NCI-H2107 treated with DMSO at 0.1 percent for 48 hours (cell line): ENCODE data around the gene HPRT1.
"Not testable (repeated sequence)": the region's sequence is repeated elsewhere in the genome, so short reads cannot be mapped to it uniquely, and the experiment has no call there.

ENCODE experiments used
- DNase-seq: peaks from one replicate; lab custom pipeline; 2025; ENCODE audit not compliant: unreplicated experiment; lab: John Stamatoyannopoulos, UW

HPRT1 gene, protein sequence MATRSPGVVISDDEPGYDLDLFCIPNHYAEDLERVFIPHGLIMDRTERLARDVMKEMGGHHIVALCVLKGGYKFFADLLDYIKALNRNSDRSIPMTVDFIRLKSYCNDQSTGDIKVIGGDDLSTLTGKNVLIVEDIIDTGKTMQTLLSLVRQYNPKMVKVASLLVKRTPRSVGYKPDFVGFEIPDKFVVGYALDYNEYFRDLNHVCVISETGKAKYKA

DNA sequence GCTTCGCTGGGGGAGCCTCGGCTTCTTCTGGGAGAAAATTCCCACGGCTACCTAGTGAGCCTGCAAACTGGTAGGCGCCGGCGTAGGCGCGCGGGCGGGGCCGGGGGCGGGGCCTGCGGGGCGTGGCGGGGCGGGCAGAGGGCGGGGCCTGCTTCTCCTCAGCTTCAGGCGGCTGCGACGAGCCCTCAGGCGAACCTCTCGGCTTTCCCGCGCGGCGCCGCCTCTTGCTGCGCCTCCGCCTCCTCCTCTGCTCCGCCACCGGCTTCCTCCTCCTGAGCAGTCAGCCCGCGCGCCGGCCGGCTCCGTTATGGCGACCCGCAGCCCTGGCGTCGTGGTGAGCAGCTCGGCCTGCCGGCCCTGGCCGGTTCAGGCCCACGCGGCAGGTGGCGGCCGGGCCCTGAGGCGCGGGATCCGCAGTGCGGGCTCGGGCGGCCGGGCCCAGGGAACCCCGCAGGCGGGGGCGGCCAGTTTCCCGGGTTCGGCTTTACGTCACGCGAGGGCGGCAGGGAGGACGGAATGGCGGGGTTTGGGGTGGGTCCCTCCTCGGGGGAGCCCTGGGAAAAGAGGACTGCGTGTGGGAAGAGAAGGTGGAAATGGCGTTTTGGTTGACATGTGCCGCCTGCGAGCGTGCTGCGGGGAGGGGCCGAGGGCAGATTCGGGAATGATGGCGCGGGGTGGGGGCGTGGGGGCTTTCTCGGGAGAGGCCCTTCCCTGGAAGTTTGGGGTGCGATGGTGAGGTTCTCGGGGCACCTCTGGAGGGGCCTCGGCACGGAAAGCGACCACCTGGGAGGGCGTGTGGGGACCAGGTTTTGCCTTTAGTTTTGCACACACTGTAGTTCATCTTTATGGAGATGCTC lies at the start of gene HPRT1:
Gene HPRT1 (plus strand): TSS at position 161 of the 857 bp plus-strand sequence. CDS start 147 bp downstream, at position 308.
- DNase-seq: peak; percentile 65

DNA sequence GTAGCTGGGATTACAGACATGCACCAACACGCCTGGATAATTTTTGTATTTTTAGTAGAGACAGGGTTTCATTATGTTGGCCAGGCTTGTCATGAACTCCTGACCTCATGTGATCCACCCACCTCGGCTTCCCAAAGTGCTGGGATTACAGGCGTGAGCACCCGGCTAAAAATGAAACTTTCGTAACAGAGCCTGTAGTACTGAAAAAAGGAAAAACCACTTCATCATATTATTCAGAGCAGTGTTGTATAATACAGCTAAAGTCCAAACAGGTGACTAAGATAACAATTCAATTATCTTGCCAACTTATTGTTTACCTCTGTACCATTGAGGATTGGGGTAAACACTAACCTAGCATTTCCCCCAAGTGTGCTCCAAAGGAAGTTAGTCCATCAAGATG lies 43.9 kb upstream of the HPRT1 start:
- DNase-seq: no peak

DNA sequence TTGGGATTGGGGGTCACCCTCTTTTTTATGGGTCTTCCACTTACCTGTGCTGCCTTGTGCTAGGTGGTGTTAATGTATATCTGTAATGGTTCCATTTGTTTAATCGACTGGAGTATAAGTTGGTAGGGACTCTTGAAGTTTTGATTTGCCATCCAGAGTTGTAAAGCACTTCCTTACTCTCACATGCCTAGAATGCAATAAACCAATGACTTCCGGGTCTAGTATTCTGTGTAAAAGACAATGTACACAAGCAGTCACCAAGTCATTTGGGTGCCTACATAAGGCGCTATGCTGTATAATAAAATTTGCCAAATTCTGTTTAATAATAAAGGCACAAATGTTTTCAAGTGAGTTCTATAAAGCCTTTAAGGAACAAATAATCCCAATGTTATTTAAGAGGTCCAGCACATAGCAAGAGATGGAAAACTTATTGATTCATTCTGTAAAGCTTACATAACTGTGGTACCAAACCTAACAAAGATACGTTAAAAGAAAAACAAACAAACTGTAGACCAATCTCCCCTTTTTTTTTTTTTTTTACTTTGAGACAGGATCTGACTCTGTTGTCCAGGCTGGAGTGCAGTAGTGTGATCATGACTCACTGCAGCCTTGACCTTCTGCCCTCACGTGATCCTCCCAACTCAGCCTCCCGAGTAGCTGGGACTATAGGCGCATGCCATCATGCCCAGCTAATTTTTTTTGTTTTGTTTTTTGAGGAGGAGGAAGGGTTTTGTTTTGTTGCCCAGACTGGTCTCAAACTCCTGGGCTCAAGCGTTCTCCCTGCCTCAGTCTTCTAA lies 41.5 kb upstream of the HPRT1 start:
- no peak for DNase-seq

DNA sequence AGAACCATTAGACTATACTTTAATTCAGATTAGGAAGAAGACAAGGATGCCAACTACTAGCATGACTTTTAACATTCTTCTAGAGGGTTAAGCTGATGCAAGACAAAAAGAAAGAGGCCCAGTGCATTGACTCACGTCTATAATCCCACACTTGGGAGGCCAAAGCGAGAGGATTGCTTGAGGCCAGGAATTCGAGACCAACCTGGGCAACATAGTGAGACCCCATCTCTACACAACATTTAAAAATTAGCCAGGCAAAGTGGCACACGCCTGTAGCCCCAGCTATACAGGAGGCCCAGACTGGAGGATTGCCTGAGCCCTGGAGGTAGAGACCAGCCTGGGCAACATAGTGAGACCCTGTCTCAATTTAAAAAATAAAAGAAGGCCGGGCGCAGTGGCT lies 40.2 kb upstream of the HPRT1 start:
- no peak for DNase-seq

DNA sequence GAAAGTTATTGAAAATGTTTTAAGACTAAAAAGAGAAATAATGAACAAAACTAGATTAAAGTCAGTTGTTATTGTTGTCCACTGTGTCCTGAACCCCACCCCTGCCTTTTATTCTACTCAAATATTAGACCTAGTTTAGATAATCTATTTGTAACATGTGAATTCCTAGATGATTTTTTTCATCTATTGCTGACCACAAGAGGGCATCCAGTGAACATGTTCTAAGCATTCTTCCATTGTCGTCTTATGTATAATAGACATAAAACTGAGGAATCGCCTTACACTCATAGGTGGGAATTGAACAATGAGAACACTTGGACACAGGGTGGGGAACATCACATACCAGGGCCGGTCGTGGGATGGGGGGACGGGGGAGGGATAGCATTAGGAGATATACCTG lies 36.4 kb upstream of the HPRT1 start:
- peak; percentile 29 for DNase-seq

DNA sequence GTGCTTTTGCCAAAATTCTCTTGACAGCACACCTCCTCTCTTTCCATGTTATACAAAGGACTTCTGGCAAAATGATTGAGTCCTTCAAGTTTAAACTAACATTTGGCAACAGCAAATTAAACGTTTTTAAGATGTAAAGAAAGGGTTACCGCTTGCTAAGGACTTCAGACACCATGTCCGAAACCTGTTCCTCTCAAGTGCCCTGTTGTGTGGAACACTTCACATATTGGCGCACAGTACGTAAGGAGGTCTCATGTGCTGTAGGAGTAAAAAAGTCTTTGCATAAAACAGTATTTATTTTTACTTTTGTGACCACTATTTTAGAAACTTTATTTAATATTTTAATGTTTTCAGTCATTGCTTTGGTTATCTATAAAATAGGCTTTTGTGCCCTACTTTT lies 33.7 kb upstream of the HPRT1 start:
- DNase-seq: no peak

DNA sequence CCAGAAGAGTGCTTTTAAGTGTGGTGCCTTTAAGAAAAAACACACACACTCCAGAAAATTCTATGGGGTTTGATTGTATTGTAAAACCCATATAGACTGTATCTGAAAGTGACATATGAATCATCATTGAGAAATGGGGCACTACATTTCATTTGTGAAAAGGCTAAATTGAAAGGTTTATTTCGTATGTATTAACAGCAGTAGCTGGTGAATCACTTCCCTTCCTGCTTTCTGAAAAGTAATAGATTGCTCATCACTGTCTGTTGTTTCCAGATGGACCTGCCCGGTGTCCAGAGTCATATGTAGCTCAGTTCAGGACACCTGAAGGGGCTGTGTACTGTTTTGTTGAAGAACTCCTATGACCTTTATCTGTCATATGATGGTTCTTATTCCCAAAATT lies 28.1 kb upstream of the HPRT1 start:
- DNase-seq: no peak

DNA sequence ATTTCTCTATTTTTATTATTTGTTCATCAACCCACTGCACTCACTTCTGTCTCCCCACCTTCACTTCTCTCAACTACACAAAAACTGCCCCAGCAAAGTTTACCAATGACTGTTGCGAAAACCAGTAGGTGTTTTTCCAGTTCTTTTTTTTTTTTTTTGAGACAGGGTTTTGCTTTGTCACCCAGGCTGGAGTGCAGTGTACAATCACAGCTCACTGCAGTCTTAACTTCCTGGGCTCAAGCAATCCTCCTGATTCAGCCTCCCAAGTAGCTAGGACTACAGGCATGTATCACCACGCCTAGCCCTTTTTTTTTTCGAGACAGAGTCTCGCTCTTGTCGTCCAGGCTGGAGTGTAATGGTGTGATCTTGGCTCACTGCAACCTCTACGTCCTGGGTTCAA lies 24.1 kb upstream of the HPRT1 start:
- no peak for DNase-seq

DNA sequence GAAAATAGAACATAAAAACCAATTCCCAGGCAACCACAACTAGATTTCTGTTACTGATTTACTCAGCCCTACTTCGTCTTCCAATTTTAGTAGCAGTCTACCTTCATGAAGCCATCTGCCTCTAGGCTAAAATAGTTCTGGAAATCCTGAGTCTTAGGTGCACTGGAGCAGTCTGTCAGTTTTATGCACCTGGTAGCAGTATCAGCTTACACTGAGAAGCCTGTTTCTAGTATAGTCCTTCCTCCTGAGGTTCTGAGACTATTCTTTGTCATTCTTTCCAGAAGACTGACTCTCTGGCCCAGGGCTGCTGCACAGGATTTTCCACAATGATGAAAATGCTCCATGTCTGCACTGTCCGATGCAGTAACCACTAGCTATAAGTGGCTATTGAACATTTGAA lies 16.9 kb upstream of the HPRT1 start:
- DNase-seq: peak; percentile 60

DNA sequence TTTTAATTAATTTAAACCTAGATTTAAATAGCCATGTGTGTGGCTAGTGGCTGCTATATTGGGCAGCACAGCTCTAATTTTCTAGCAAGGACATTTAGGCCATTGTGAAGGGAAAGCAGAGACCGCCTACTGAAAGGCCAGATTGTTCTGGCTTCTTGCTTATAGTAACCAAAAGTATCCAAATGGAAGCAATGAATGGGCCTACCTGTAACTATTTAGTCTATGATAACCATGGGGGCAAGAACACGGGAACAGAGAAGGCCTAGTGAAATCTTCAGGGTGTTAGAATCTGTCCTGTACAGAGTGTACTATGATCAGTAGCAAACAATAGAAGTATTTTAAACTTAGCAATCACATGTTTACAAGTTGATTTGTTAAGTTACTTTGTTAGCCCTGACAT lies 16.5 kb upstream of the HPRT1 start:
- DNase-seq: no peak

DNA sequence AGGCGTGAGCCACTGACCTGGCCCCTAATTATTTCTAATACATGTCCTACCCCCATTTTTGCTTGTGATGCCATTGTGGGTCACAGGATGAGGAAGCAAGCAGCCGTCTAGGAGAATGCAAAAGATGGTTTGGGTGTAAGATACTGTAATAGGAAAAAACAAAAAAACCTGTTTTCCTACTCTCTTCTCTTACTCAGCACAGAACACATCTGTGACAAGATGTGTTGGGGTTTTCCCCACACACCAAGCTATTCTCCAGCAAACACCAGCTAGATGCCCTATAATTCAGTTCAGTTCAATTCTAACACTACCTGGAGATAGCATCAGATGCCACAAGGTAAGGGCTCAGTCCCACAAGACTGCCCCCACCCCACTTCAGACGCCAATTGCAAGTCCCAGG lies 15.3 kb upstream of the HPRT1 start:
- no peak for DNase-seq

DNA sequence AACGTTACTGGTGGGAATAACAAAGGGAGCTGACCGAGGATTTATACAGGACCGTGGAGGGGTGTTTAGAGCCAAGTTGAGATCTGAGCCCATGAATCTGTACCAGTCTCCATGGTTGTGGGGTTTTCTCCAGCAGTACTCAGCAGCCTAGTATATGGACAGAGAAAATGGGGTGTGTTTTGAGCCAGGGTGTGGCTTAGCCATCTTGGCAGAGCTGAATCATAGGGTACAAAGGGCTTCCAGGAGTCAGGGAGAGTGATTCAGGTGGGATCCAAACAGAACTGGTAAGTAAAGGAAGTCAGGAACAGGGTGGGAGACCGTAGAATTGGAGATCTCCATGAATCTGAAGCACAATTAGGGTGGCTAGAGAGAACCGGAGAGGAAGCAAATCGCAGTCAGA lies 7.4 kb upstream of the HPRT1 start:
- DNase-seq: no peak

DNA sequence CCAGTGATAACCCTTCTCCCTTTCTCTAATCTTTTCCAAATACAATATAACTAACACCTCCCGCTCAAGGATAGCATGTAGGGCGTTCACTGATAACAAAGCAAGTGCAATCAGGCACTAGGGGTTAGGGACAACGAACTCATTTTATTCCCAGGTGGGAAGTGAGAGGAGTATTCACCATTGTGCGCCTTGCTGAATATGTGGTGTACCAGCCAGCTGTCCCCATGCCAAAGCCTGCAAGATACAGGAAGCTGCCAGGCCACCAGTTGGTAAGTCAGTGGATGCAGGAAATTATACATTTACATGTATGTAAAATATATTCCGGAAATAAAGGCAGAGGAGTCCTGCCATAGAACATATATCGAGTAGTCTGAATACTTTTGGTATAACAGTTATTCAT lies 6.3 kb upstream of the HPRT1 start:
- no peak for DNase-seq

DNA sequence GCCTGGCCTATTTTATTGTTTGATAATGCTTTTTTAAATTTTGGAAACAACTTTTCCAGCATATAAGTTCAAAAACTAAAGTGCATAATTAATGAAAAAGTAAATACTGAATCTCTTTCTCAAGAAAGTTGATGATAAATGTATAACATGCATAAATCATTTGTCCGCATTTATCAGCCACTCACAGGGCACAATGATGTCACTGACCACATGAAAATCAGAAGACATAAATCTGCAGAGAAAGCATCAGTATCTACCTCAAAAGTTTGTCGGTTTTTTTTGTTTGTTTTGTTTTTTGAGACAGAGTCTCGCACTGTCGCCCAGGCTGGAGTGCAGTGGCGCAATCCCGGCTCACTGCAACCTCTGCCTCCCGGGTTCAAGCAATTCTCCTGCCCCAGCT lies 5.5 kb upstream of the HPRT1 start:
- DNase-seq: no peak

DNA sequence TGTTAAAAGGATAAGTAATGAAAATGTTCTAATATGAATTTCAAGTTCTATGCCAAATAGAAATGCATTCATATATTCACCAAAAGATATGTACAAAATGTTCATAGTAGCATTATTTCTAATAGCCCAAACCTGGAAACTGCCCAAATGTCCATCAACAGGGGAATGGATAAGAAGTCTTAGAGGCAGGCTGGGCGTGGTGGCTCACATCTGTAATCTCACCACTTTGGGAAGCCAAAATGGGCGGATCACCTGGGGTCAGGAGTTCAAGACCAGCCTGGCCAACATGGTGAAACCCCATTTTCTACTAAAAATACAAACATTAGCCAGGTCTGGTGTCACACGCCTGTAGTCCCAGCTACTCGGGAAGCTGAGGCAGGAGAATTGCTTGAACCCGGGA lies 2.3 kb upstream of the HPRT1 start:
- DNase-seq: no peak

DNA sequence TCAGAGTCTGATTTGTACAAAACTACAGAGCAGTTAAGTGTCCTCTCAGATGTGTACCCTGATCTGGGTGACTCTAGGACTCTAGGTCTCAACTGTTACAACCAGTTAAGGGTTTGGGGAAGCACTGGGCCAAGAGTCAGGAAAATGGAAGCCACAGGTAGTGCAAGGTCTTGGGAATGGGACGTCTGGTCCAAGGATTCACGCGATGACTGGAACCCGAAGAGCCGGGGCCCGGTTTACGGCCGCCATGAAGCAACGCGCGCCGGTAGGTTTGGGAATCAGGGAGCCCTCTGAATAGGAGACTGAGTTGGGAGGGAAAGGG lies 321 bp upstream of the HPRT1 start:
- peak; percentile 65 for DNase-seq

DNA sequence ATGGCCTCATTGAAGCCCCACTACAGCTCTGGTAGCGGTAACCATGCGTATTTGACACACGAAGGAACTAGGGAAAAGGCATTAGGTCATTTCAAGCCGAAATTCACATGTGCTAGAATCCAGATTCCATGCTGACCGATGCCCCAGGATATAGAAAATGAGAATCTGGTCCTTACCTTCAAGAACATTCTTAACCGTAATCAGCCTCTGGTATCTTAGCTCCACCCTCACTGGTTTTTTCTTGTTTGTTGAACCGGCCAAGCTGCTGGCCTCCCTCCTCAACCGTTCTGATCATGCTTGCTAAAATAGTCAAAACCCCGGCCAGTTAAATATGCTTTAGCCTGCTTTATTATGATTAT lies 876 bp downstream of the HPRT1 start:
- DNase-seq: no peak

DNA sequence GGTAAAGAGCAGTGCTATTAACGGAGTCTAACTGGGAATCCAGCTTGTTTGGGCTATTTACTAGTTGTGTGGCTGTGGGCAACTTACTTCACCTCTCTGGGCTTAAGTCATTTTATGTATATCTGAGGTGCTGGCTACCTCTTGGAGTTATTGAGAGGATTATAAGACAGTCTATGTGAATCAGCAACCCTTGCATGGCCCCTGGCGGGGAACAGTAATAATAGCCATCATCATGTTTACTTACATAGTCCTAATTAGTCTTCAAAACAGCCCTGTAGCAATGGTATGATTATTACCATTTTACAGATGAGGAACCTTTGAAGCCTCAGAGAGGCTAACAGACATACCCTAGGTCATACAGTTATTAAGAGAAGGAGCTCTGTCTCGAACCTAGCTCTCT lies 1.5 kb downstream of the HPRT1 start:
- DNase-seq: no peak

DNA sequence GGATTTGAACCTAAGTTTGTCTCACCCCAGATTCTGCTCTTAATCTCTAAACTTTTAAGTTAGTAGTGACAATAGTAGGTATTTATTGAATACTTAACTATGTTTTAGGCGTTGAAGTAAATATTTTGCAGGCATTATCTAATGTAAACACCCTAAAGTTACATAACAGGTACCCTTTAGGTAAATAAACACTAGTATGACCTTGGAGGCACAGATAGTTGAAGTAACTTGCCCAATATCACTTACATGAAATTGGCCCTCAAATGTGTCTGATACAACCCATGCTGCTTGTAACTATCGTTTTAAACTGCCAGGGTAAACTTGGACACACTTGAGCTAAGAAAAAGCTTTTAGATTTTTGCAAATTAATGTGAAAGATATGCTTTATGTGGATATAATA lies 3.0 kb downstream of the HPRT1 start:
- DNase-seq: no peak

DNA sequence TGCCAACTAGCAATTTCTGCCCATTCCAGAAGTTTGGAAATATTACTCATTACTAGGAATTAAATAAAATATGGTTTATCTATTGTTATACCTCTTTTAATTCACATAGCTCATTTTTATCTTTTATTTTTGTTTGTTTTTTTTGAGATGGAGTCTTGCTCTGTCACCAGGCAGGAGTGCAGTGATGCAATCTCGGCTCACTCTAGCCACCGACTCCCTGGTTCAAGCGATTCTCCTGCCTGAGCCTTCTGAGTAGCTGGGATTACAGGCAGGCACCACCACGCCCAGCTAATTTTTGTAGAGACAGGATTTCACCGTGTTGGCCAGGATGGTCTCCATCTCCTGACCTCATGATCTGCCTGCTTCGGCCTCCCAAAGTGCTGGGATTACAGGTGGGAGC lies 4.5 kb downstream of the HPRT1 start:
- not testable (repeated sequence) for DNase-seq

DNA sequence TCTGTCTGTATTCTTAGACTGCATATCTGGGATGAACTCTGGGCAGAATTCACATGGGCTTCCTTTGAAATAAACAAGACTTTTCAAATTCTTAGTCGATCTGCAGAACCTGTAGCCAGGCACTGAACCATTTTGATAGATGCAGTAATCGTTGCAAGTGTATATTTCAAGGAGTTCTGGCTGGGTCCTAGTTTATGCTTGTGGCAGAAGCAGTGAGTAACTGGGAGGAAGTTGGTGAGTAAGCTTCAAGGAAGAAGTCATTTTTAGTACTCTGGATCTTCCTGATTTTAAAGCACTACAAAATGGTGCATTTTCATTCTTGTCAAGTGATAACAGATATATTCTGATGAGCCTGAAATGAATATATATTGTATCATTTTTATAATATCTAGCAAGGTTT lies 9.5 kb downstream of the HPRT1 start:
- DNase-seq: no peak

DNA sequence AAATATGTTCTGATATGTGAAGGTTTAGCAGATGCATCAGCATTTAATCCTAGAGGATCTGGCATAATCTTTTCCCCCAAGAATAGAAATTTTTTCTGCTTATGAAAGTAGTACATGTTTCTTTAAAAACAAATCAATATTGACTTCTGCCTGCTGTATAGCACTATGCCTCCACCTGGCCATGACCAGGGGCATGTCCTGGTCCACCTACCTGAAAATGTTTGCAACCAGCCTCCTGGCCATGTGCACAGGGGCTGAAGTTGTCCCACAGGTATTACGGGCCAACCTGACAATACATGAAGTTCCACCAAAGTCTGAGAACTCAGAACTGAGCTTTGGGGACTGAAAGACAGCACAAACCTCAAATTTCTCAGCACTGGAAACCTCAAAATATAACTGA lies 10.0 kb downstream of the HPRT1 start:
- DNase-seq: no peak
